Tibial nerve (tissue), 4 donors: ENCODE measurements around the gene DOCK2.

Experiments
- EP300 ChIP-seq, 2 donors: sonication (generic); formaldehyde crosslinking; IDR thresholded peaks; one replicate each; pipeline ENCODE4 v1.6.1; 2017; ENCODE audit warnings: antibody characterized with exemption in 2 of 2, mild to moderate bottlenecking in 1 of 2
- POLR2A ChIP-seq, 2 donors: fragments of 450-650 bp; IDR thresholded peaks; one replicate each; pipeline ENCODE4 v1.6.1; 2017; ENCODE audit warnings: antibody characterized with exemption in 2 of 2, mild to moderate bottlenecking in 2 of 2, moderate library complexity in 2 of 2
- TF ChIP-seq, protein P1 (sequence below), 5 experiments: fragments of 200-600 bp in 3 of 5; fragments of 450-650 bp in 2 of 5; sonication (generic) in 3 of 5; IDR thresholded peaks; one replicate each; pipeline ENCODE4 v1.5.1; 2016 to 2019; ENCODE audit warnings: antibody characterized with exemption in 5 of 5, mild to moderate bottlenecking in 3 of 5, moderate library complexity in 2 of 5

GRCh38 chr5:169735913-169736312 is 98.8 kb downstream of the DOCK2 start:
- TF ChIP-seq, protein P1, sequence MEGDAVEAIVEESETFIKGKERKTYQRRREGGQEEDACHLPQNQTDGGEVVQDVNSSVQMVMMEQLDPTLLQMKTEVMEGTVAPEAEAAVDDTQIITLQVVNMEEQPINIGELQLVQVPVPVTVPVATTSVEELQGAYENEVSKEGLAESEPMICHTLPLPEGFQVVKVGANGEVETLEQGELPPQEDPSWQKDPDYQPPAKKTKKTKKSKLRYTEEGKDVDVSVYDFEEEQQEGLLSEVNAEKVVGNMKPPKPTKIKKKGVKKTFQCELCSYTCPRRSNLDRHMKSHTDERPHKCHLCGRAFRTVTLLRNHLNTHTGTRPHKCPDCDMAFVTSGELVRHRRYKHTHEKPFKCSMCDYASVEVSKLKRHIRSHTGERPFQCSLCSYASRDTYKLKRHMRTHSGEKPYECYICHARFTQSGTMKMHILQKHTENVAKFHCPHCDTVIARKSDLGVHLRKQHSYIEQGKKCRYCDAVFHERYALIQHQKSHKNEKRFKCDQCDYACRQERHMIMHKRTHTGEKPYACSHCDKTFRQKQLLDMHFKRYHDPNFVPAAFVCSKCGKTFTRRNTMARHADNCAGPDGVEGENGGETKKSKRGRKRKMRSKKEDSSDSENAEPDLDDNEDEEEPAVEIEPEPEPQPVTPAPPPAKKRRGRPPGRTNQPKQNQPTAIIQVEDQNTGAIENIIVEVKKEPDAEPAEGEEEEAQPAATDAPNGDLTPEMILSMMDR (IDR thresholded peaks at IDR 0.05): no peak
- TF ChIP-seq POLR2A (IDR thresholded peaks at IDR 0.05) (no peak), EP300 (IDR thresholded peaks at IDR 0.05) (no peak)
